GM21423 (cell line): ENCODE results near the gene ENPP7.
"Not testable (repeated sequence)": the region's sequence is repeated elsewhere in the genome, so short reads cannot be mapped to it uniquely, and the experiment has no call there.

Experiments used
- ATAC-seq: cut with Tn5 transposase; IDR thresholded peaks from one replicate; pipeline ENCODE4 v1.9.1; 2021; ENCODE audit warnings: mild to moderate bottlenecking, moderate library complexity; ENCODE audit not compliant: unreplicated experiment

Gene ENPP7

GRCh38 chr17:79748295-79749099, 17.8 kb downstream of the ENPP7 start:
- ATAC-seq, result no peak

DNA sequence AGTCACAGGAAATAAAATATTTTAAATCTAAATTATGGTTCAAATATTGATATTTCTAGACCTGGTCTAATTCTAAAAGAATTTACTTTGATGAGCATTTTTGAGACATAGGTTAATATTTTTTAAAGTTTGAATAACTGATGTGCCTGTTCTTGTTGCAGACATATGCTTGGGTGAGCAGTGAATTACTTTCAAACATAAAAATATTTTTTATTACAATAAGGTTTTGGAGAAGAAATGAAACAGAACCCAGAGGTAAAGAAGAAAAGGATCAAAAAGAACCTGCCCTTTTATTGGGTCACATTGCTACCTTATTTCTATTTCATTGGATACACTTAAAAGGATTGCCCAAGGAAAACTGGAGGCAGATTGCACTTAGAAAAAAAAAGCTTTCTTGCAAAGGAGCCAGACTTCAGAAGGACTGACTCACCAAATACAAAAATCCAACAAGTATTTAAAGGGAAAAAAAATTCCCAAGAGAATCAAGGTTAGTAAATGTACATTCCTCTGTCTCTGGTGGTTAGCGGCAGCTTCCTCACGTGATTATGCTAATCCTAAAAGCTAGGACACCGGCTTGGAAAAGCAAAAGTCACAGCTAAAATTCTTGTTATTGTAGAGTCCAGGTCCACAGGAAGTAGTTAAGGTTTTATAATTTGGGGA, 18.5 kb downstream of the ENPP7 start:
- no peak for ATAC-seq

DNA sequence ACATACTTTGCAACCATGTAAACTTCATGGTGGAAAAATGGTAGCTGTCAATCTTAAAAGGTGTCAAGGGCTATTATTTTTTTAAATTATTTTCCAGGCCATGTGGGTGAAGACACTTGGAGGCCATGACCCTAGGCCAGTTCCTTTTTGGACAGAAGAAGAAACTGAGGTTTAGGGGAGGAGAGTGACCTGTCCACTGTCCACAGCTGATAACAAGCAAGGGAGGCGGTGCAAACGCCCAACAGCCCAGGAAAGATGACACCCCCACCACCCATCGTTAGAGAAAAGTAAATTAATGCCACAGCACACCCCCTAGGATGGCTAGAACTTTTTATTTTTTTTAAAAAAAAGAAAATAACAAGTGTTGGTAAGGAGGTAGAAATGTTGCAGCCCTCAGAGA, 19.2 kb downstream of the ENPP7 start:
- no peak for ATAC-seq

DNA sequence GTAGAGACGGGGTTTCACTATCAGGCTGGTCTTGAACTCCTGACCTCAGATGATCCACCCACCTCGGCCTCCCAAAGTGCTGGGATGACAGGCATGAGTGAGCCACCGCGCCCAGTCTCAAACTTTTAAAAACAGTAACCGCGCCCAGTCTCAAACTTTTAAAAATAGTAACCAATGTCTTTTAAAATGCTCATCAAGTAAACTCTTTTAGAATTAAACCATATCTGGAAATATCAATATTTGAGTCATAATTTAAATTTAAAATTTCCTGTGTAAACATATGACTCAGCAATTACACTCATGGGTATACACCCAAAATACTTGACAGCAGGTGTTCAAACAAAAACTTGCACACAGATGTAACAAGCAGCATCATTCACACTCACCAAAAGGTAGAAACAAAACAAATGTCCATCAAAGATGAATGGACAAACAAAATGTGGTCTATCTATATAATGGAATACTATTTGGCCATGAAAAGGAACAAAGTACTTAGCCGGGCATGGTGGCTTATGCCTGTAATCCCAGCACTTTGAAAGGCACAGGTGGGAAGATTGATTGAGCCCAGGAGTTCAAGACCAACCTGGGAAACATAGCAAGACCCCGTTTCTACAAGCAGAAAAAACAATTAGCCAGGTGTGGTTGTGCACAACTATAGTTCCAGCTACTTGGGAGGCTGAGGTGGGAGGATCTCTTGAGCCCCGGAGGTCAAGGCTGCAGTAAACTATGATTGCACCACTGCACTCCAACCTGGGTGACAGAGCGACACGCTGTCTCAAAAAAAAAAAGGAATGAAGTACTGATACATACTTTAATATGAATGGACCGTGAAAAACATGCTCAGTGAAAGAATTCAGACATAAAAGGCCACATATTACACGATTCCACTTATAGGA, 20.2 kb downstream of the ENPP7 start:
- ATAC-seq, result no peak

- no peak for ATAC-seq
These were observed 21.4 kb downstream of the ENPP7 start for GRCh38 chr17:79752175-79752574.

DNA sequence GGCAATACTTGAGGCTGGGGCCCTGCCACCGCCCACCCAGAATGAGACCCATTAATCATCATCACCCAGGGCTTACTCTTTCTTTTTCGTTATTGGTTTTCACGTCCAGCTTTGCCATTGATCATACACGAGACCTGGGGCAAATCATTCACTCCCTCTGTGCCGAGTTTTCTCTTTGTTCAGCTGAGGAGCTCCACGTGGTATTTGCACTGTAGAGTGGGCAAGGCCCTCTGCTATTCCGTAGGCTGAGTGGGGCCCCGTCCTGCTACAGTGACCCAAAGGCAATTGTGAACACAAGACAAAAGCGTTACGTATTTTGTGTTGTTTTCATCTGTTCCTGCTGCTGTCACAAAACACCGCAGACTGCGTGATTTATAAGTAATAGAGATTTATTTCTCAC, 23.6 kb downstream of the ENPP7 start:
- no peak for ATAC-seq

DNA sequence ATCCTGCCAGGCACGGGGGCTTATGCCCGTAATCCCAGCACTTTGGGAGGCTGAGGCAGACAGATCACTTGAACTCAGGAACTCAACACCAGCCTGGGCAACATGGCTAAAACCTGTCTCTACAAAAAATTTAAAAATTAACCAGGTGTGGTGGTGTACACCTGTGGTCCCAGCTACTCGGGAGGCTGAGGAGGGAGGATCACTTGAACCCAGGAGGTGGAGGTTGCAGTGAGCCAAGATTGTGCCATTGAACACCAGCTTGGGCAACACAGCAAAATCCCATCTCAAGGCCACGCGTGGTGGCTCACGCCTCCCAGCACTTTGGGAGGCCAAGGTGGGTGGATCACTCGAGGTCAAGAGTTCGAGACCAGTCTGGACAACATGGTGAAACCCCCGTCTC, 24.2 kb downstream of the ENPP7 start:
- not testable (repeated sequence) for ATAC-seq

DNA sequence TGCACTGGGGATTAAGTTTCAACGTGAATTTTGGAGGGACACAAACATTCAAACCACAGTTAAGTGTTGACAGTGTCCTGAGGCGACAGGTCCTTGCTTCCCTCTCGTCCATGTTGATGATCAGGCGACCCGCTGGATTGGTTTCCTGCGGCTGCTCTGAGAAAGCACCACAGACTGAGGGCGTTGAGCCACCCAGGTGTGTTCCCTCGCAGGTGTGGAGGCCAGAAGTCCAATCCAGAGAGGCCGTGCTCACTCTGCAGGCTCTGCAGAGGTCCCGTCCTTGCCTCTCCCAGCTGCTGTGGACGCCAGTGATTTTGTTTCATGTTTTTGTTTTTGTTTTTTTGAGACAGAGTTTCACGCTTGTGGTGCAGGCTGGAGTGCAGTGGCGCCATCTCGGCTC, 24.8 kb downstream of the ENPP7 start:
- ATAC-seq, result no peak

DNA sequence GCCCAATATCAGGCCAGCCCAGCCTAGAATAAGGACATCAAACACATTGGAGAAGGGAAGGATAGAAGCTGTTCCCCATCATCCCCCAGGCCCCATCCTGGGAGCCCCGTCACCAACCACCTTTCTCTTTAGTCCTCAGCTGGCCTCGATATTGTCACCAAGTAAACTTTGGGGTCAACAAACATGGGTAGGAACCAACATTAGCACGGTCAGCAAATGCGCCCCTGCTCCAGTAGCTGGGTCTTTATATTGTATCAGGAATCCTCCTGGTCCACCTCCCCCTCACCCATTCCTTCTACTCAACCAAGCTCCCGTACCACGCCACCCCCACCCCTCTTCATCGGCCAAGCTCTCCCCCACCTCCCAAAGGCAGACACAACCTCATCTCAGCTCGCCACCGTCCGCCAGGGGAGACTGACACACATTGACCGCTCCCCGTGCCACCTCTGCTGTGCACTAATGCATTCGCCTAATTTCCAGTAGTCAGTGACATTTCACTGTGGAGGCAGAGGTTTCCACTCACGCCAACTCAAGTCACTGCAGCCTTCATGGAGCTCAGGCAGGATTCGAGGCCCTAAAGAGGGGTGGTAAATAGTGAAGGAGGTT, 26.5 kb downstream of the ENPP7 start:
- ATAC-seq, result no peak

DNA sequence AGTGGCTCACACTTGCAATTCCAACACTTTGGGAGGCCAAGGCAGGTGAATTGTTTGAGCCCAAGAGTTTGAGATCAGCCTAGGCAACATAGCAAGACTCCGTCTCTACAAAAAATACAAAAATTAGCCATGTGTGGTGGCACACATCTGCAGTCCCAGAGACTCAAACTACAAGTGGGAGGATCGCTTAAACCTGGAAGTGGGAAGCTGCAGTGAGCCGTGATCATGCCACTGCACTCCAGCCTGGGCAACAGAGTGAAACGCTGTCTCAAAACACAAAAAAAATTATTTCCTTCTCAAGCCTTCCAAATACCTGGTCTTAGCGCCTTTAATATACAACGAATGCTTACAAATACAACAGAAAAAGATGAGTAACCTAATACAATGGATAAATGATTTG, 27.5 kb downstream of the ENPP7 start:
- no peak for ATAC-seq

GRCh38 chr17:79760197-79760906, 29.6 kb downstream of the ENPP7 start:
- no peak for ATAC-seq

DNA sequence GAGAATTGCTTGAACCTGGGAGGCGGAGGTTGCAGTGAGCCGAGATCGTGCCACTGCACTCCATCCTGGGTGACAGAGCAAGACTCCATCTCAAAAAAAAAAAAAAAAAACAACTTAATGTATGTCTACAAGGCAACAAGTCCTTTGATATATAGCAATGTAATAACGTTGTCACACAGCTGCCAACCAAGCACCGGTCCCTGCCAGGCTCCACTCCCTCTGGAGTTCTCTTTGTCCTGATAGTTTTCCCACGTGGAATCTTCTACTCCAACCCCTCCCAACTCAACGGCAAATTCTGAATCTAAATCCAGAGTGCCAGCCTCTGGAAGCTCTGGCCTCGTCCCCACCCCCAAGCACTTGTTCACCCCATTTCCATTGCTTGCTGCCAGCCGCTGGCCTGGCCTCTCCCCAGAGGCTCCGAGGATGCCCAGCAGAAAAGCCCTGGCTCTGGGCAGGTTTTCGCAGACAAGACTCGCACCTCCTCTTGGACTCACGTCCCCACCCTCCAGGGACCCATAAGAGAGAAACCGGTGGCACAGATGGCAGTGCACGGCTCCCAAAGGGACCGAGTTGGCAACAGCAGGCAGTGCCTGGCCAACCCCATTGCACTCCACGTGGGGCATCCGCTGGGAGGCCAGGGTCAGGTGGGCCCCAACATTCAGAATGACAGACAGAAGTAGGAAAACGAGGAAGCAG, 31.3 kb downstream of the ENPP7 start:
- ATAC-seq, result no peak

- ATAC-seq, result no peak
These were observed 35.0 kb downstream of the ENPP7 start for GRCh38 chr17:79765708-79766107.

DNA sequence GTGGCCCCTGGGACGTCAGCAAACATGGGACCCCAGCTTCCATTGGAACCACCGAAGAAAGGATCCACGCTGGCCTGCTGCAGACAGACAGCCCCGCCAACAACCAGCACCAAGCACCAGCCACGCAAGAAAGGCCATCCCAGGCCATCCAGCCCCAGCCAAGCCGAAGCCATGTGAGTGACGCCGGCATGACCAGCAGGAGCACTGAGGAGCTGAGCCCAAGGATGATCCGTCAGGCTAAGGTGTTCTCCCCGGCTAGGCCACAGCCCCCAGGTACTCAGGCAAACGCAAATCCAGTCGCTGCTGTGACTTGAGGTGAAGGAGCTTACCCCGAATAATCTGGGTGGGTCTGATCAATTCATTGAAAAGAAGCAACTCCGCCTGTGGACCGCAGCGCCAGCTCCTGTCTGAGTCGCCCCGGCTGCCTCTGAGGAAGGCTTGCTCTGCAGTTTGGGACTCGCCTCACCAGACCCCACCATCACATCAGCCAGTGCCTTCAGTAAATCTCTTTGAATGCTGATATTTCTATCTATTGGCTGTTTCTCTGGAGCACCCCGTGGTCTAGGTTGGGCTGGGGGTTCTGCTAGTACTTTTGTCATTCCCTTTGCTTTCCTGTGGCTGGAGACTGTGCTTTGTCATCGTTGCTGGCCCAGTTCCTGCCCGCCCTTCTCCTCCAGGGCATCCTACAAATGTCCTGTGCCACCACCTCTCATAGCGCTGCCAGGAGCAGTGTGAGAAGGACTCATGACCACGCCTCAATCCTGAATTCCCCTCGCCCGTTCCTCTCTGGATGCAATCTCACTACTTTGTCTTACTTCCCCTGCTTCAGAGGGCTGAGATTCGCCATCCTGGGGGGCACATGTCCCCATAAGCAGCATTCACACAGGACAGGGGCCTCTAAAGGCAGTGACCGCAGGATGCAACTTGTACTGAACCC, 39.1 kb downstream of the ENPP7 start:
- ATAC-seq, result no peak

DNA sequence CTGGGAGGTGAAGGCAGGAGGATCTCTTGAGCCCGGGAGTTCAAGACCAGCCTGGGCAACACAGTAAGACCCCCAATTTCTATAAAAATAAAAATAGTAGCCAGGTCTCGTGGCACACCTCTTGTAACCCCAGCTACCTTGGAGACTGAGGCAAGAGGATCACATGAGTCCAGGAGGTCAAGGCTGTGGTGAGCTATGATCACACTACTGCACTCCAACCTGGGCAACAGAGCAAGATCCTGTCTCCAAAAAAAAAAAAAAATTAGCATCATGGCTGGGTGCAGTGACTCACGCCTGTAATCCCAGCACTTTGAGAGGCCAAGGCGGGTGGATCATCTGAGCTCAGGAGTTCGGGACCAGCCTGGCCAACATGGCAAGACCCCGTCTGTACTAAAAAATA, 40.5 kb downstream of the ENPP7 start:
- ATAC-seq, result no peak

GRCh38 chr17:79772726-79773125, 42.0 kb downstream of the ENPP7 start:
- not testable (repeated sequence) for ATAC-seq

- ATAC-seq, result no peak
These were observed 43.8 kb downstream of the ENPP7 start for GRCh38 chr17:79774561-79774975.

GRCh38 chr17:79775632-79776031, 44.9 kb downstream of the ENPP7 start:
- no peak for ATAC-seq
